ENCODE data around the gene UBE2A.

DNA sequence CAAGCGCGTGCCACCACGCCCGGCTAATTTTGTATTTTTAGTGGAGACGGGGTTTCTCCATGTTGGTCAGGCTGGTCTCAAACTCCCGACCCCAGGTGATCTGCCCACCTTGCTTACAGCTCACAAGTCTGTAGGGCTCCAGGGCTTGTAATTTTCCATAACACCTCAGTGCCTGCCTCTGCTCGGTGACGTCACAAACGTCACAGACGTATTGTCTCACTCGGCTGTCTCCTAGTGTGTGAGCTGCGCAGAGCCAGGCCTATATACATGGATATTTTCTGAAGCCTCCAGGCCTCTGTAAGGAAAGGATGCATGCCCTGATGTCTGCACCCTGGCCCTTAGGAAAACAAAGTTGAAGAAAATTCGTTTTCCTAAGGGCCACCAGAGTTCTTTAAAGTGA lies 40.4 kb downstream of the UBE2A start:
- no peak for TF ChIP-seq CTCF (IDR thresholded peaks at IDR 0.05 in 2 of 3, conservative IDR thresholded peaks at IDR 0.05 in 1 of 3; ENCODE audit: control insufficient read depth in 2 of 3, extremely low read depth in 1 of 3, insufficient read depth in 1 of 3, low read depth in 3 of 3, low read length in 3 of 3)
- TF ChIP-seq CHD2 (IDR thresholded peaks at IDR 0.05; ENCODE audit: borderline replicate concordance, low read depth, low read length), result no peak
- no peak for TF ChIP-seq HDAC2 (IDR thresholded peaks at IDR 0.05)
- no peak for TF ChIP-seq RFX5 (IDR thresholded peaks at IDR 0.05; ENCODE audit: low read depth, low read length)
- no peak for TF ChIP-seq SRF (IDR thresholded peaks at IDR 0.05; ENCODE audit: low read depth in 2 of 2, low read length in 2 of 2)

Measured in GM12878 (cell line).